ENCODE data around the gene BMAL1. TPM values are rescaled to one million over a fixed set of nuclear protein-coding genes. Genes with fewer than 3 reads are reported as not detected.

The BMAL1 gene
- total and polyA plus RNA-seq, 7 donors: 7.4 to 35.4 (median 28.2) TPM

DNA sequence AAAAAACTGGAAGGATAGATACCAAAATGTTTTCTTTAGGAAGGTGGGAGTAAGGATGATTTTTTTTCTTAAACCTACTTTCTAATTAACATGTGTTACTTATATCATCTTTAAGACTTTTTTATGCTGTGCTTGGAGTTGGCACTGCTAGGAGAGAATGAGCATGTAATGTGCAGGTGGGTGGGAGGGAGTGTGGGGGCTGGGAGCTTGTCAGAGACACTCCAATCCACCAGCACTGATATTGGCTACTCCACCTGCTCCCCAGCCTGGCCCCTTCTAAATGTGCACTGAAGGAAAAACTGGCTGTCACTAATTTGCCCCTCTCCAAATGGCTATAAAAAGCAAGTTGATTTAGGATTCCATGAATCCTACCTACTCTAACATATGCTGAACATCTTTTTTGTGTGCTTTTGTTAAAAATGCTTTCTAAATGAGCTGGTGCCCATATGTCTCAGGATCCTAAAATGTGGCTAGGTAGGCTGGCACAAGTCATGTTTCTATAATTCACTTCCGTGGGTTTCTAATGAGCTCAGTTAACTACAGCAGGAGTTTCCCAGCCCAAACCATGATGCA, 44.3 kb upstream of the BMAL1 start:
- no peaks in the 10 kb centered on the region for H3K4me1 ChIP-seq
- no peak overlapping the region for H3K27ac ChIP-seq
- ATAC-seq (no peak), DNase-seq (no peak)
- H3K27me3 ChIP-seq (ENCODE audit: insufficient read depth in 3 of 3, low read length in 2 of 3): peaks cover 0 to 2% (median 0%) of the 10 kb centered on the region in 3 donors
- H3K4me3 ChIP-seq: no peak overlapping the region
- TF ChIP-seq, protein P1, sequence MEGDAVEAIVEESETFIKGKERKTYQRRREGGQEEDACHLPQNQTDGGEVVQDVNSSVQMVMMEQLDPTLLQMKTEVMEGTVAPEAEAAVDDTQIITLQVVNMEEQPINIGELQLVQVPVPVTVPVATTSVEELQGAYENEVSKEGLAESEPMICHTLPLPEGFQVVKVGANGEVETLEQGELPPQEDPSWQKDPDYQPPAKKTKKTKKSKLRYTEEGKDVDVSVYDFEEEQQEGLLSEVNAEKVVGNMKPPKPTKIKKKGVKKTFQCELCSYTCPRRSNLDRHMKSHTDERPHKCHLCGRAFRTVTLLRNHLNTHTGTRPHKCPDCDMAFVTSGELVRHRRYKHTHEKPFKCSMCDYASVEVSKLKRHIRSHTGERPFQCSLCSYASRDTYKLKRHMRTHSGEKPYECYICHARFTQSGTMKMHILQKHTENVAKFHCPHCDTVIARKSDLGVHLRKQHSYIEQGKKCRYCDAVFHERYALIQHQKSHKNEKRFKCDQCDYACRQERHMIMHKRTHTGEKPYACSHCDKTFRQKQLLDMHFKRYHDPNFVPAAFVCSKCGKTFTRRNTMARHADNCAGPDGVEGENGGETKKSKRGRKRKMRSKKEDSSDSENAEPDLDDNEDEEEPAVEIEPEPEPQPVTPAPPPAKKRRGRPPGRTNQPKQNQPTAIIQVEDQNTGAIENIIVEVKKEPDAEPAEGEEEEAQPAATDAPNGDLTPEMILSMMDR (IDR thresholded peaks at IDR 0.05): no peak
- H3K9me3 ChIP-seq: no peaks in the 10 kb centered on the region
- intact Hi-C loops (cut with DNase I): no loop called here
- 61 to 80% (median 73%) methylated on average over 1 of the region's 1 CpG for WGBS, 3 donors
- no peaks in the 10 kb centered on the region for H3K36me3 ChIP-seq (ENCODE audit: insufficient read depth in 1 of 2, low read depth in 1 of 2)

DNA sequence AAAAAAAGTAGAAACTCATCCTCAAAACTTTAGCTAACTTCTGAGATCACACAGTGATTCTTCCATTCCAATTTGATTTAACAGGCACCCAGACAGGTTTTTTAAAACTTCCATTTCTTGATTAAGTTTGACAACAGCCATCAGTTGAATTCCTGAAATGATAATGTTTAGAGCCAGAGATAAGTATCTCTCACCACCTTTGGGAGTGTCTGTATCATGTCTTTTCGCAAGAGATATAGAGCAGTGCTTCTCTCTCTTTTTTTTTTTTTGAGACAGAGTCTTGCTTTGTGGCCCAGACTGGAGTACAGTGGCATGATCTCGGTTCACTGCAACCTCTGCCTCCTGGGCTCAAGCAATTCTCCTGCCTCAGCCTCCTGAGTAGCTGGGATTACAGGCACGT, 41.7 kb upstream of the BMAL1 start:
- Histone ChIP-seq H3K9me3 (no peaks in the 10 kb centered on the region), H3K4me3 (no peak overlapping the region), H3K4me1 (no peaks in the 10 kb centered on the region), H3K27ac (no peak overlapping the region), H3K36me3 (ENCODE audit: insufficient read depth in 1 of 2, low read depth in 1 of 2) (no peaks in the 10 kb centered on the region), H3K27me3 (ENCODE audit: insufficient read depth in 3 of 3, low read length in 2 of 3) (peaks cover 0 to 2% (median 0%) of the 10 kb centered on the region in 3 donors)
- ATAC-seq (no peak), DNase-seq (no peak)
- intact Hi-C loops (cut with DNase I): no loop called here
- TF ChIP-seq, protein P1 (IDR thresholded peaks at IDR 0.05): no peak
- WGBS, 3 donors: 54 to 91% (median 88%) methylated on average over 3 of the region's 3 CpGs

DNA sequence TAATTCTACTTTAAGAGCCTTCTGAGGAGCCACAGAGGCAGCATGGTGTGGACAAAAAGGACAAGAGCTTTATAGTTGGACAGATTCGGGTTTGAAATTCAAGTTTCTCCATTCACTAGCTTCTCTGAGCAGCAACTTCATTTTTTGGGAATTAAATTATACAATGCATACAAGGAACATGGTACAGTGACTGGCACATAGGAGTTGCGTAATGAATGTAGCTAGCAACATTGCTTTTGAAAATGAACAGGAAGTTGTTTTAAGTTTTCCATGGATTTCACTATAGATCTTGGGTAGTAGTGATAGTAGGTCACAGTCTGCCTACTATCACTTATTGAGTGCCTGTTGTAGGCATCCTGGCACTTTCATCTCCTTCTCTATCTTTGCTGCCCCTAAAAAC, 41.0 kb upstream of the BMAL1 start:
- no peak overlapping the region for H3K4me3 ChIP-seq
- 70 to 100% (median 73%) methylated on average over 2 of the region's 2 CpGs for WGBS, 3 donors
- DNase-seq (no peak), ATAC-seq (no peak)
- peaks cover 0 to 2% (median 0%) of the 10 kb centered on the region in 3 donors for H3K27me3 ChIP-seq (ENCODE audit: insufficient read depth in 3 of 3, low read length in 2 of 3)
- H3K4me1 ChIP-seq: no peaks in the 10 kb centered on the region
- no peak overlapping the region for H3K27ac ChIP-seq
- no peaks in the 10 kb centered on the region for H3K9me3 ChIP-seq
- H3K36me3 ChIP-seq (ENCODE audit: insufficient read depth in 1 of 2, low read depth in 1 of 2): no peaks in the 10 kb centered on the region
- TF ChIP-seq, protein P1 (IDR thresholded peaks at IDR 0.05): no peak
- intact Hi-C loops (cut with DNase I): no loop called here

DNA sequence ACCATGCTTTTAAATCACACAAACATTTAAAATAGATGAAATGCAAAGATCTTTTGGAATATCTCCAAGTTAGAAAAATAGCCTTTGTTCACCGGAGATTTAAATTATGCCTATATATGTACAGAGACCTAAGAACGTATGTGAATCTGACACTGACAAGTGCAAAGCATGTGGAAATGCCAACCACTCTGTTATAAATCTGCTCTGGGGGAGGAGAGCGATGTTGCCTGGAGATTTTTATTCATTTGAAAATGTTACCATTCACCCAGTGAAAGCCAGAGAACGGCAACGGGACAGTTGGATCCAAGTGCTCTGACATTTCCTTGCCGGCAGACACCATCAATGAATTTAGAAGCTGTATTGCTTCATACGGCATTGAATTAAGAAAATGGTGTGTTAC, 39.8 kb upstream of the BMAL1 start:
- Histone ChIP-seq H3K36me3 (ENCODE audit: insufficient read depth in 1 of 2, low read depth in 1 of 2) (no peaks in the 10 kb centered on the region), H3K4me1 (no peaks in the 10 kb centered on the region), H3K4me3 (no peak overlapping the region), H3K27me3 (ENCODE audit: insufficient read depth in 3 of 3, low read length in 2 of 3) (peaks cover 0 to 2% (median 0%) of the 10 kb centered on the region in 3 donors), H3K9me3 (no peaks in the 10 kb centered on the region), H3K27ac (no peak overlapping the region)
- intact Hi-C loops (cut with DNase I): no loop called here
- DNase-seq (no peak), ATAC-seq (no peak)
- TF ChIP-seq, protein P1 (IDR thresholded peaks at IDR 0.05): no peak
- WGBS, 3 donors: 65 to 77% (median 76%) methylated on average over 7 of the region's 7 CpGs
